Transverse colon (tissue), 4 donors: ENCODE measurements around the gene CORO2B. TPM values are rescaled to one million over a fixed set of nuclear protein-coding genes. Genes with fewer than 3 reads are reported as not detected.

Experiments used
- DNase-seq: peaks from one replicate; pipeline ENCODE4 v3.0.0-alpha.2; 2019
- H3K27ac ChIP-seq, 4 donors: fragments of 200-600 bp; sonication (generic); 2 replicates each; pipeline ENCODE4 v1.5.1; 2016 to 2018; ENCODE audit warnings: inconsistent platforms in 4 of 4
- H3K27me3 ChIP-seq: fragments of 200-600 bp; sonication (generic); 2 replicates; pipeline ENCODE4 v1.5.1; 2017; ENCODE audit warnings: inconsistent platforms
- H3K36me3 ChIP-seq, 4 donors: fragments of 200-600 bp; sonication (generic); 2 replicates each; pipeline ENCODE4 v1.5.1; 2017 to 2019; ENCODE audit warnings: inconsistent platforms in 4 of 4
- H3K4me1 ChIP-seq, 4 donors: fragments of 200-600 bp; sonication (generic); 2 replicates each; pipeline ENCODE4 v1.5.1; 2017 to 2020; ENCODE audit warnings: inconsistent platforms in 4 of 4
- H3K4me3 ChIP-seq, 4 donors: fragments of 200-600 bp; sonication (generic); 1 replicate in 1 of 4; 2 replicates in 3 of 4; pipeline versions ENCODE4 v1.5.1 to v1.6.1; 2017 to 2019; ENCODE audit warnings: inconsistent platforms in 4 of 4
- H3K9me3 ChIP-seq, 2 donors: fragments of 200-600 bp; sonication (generic); 2 replicates each; pipeline ENCODE4 v1.5.1; 2017 to 2019; ENCODE audit warnings: inconsistent platforms in 2 of 2
- EP300 ChIP-seq: sonication (generic); formaldehyde crosslinking; IDR thresholded peaks from one replicate; pipeline ENCODE4 v1.6.1; 2017; ENCODE audit warnings: antibody characterized with exemption, low read depth
- POLR2A ChIP-seq: fragments of 450-650 bp; IDR thresholded peaks from one replicate; pipeline ENCODE4 v1.6.1; 2016; ENCODE audit warnings: antibody characterized with exemption, mild to moderate bottlenecking, moderate library complexity
- POLR2AphosphoS5 ChIP-seq, 3 donors: sonication (generic); formaldehyde crosslinking; IDR thresholded peaks; one replicate each; pipeline ENCODE4 v1.6.1; 2016; ENCODE audit warnings: antibody characterized with exemption in 3 of 3
- WGBS, 2 donors: methylation state at CpG; one replicate each; pipeline ENCODE4 v1.1.5; 2018; ENCODE audit warnings: low coverage in 1 of 2; 5-methylcytosine and 5-hydroxymethylcytosine counted together
- in situ Hi-C, 4 donors: fragments of 200-750 bp; cut with MboI; loops; one replicate each; pipeline versions ENCODE4 v1.15.0 to v1.15.1; 2017; ENCODE audit warnings: low sequenced_read_pairs in 3 of 4, low pct_ligation_motif_present in 1 of 4, low pct_unique_long_range_greater_than_20kb in 1 of 4
- intact Hi-C: fragments of 100-400 bp; cut with DNase I; formaldehyde crosslinking; loops from one replicate; pipeline ENCODE4 v1.15.1; 2023; ENCODE audit warnings: low total_unique reads
- total RNA-seq, 4 donors: library from RNA; depleted of rRNA; stranded (reverse); fragments of >200 nt; gene quantifications; one replicate each; pipeline ENCODE4 v1.1.0, GENCODE V29; 2016
- TF ChIP-seq, protein P1 (sequence below), 5 experiments: fragments of 200-600 bp in 3 of 5; fragments of 450-650 bp in 2 of 5; sonication (generic) in 3 of 5; IDR thresholded peaks; 1 replicate in 2 of 5; 2 replicates in 3 of 5; pipeline ENCODE4 v1.5.1; 2016 to 2017; ENCODE audit warnings: antibody characterized with exemption in 5 of 5, inconsistent platforms in 3 of 5, mild to moderate bottlenecking in 2 of 5, moderate library complexity in 1 of 5

The CORO2B gene
- total RNA-seq, 4 donors from 2014 or later = 0.40 to 2.2 (median 2.0) TPM

DNA sequence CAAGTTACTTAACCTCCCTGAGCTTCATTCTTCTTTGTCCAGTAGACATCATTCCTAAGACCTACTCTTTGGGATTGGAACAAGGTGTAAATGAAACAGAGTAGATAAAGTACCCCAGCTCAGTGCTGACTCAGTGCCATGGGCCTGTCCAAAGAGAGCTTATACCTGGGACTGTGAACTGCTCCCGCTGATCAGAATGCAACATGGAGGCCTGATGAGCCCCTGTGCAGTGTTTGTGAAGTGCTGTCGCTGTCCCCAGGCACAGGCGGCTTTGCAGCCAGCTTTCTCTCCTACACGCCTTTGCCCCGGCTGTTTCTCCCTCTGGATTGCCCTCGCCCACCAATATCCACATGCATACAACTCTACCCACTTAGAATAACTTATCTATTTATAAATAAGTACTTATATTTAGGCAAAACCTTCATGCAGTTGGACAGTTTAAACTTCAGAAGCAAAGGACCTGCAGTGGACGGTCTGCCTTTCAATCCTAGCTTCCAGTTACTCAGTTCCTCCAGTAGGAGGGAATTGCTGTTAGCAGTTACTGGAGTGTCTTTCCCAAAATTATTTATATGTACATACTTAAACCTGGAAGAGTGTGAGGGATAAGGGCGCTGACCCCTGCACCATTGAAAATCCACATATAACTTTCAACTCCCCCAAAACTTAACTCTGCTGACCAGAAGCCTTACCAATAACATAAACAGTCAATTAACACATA is 80.0 kb downstream of the CORO2B start:
- 85 to 88% methylated on average over 2 to 8 of the region's 8 CpGs for WGBS, 2 donors
- in situ Hi-C loops = loop anchor here in 1 of 4 donors (25.0 kb wide), 1 partner anchor 346 kb away; no protein-coding TSS in a partner anchor
- no peak for DNase-seq
- Histone ChIP-seq H3K4me1 (no peaks in the 10 kb centered on the region), H3K9me3 (no peaks in the 10 kb centered on the region), H3K36me3 (no peaks in the 10 kb centered on the region), H3K27me3 (peaks cover 3% of the 10 kb centered on the region), H3K4me3 (no peak overlapping the region), H3K27ac (no peak overlapping the region)
- no peak for TF ChIP-seq POLR2AphosphoS5 (IDR thresholded peaks at IDR 0.05)
- no peak for TF ChIP-seq EP300
- TF ChIP-seq POLR2A = no peak
- TF ChIP-seq, protein P1, sequence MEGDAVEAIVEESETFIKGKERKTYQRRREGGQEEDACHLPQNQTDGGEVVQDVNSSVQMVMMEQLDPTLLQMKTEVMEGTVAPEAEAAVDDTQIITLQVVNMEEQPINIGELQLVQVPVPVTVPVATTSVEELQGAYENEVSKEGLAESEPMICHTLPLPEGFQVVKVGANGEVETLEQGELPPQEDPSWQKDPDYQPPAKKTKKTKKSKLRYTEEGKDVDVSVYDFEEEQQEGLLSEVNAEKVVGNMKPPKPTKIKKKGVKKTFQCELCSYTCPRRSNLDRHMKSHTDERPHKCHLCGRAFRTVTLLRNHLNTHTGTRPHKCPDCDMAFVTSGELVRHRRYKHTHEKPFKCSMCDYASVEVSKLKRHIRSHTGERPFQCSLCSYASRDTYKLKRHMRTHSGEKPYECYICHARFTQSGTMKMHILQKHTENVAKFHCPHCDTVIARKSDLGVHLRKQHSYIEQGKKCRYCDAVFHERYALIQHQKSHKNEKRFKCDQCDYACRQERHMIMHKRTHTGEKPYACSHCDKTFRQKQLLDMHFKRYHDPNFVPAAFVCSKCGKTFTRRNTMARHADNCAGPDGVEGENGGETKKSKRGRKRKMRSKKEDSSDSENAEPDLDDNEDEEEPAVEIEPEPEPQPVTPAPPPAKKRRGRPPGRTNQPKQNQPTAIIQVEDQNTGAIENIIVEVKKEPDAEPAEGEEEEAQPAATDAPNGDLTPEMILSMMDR (IDR thresholded peaks at IDR 0.05) = no peak
- intact Hi-C loops = no loop called here

DNA sequence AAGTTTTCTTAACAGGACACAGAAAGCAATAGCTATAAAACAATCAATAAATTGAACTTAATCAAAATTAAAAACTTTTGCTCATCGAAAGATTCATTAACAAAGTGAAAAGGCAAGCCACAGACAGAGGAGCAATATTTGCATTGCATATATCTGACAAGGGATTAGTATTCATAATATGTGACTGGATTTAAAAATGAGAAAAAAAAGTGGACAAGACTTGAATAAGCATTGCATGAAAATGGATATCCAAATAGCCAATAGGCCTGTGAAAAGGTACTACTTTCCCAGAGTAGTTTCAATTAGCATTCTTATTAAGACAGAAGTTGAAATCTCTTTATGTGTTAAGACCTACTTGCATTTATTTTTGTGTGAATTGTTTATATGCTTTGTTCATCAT is 84.7 kb downstream of the CORO2B start:
- DNase-seq = no peak
- intact Hi-C loops = no loop called here
- H3K9me3 ChIP-seq = no peaks in the 10 kb centered on the region
- in situ Hi-C loops = loop anchor here in 1 of 4 donors (25.0 kb wide), 1 partner anchor 351 kb away; no protein-coding TSS in a partner anchor
- no peak overlapping the region for H3K27ac ChIP-seq
- no peak overlapping the region for H3K4me3 ChIP-seq
- TF ChIP-seq POLR2A (no peak), EP300 (no peak), POLR2AphosphoS5 (IDR thresholded peaks at IDR 0.05) (no peak)
- TF ChIP-seq, protein P1 (IDR thresholded peaks at IDR 0.05) = no peak
- WGBS, 2 donors = 76 to 83% methylated on average over 1 of the region's 1 CpG
- H3K36me3 ChIP-seq = no peaks in the 10 kb centered on the region
- H3K4me1 ChIP-seq = no peaks in the 10 kb centered on the region
- H3K27me3 ChIP-seq = peaks cover 5% of the 10 kb centered on the region

DNA sequence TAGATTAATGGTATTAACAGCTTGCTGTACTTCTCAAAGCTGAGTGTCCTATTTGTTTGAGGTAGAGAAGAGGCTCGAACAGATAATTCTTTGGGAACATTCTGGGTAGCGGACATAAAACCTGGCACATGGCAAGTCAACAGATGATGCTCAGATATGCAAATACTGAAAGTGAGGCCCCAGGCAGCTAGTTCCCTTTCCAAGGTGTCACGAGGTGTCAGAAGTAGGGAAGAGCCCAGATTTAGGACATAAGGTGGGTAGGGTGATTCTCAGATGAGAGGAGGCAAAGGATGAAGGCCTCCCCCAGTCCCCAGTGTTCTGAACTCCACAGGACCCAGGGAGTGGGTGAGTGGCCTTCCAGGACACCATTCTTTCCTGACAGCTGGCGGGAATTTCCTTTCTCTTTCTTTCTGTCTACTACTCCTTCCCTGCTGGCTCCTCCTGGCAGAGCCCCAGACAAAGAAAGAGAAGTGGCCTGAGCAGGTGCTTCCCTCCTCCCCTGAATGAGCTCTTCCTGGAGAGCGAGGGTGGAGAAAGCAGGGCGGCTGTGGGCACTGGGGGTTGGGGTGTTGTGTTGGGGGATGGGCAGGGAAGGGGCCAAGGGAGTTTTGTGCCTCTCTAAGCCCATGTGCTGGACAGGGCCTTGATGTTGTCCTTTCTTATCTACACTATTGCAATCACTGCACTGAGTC is 87.5 kb downstream of the CORO2B start:
- Histone ChIP-seq H3K27me3 (peaks cover 5% of the 10 kb centered on the region), H3K9me3 (no peaks in the 10 kb centered on the region), H3K27ac (no peak overlapping the region), H3K4me1 (no peaks in the 10 kb centered on the region), H3K36me3 (no peaks in the 10 kb centered on the region), H3K4me3 (no peak overlapping the region)
- intact Hi-C loops = no loop called here
- TF ChIP-seq, protein P1 (IDR thresholded peaks at IDR 0.05) = no peak
- TF ChIP-seq POLR2AphosphoS5 (IDR thresholded peaks at IDR 0.05) (no peak), POLR2A (no peak), EP300 (no peak)
- DNase-seq = no peak
- 45 to 67% methylated on average over 3 to 6 of the region's 6 CpGs for WGBS, 2 donors
- in situ Hi-C loops = loop anchor here in 1 of 4 donors (25.0 kb wide), 1 partner anchor 354 kb away; no protein-coding TSS in a partner anchor

DNA sequence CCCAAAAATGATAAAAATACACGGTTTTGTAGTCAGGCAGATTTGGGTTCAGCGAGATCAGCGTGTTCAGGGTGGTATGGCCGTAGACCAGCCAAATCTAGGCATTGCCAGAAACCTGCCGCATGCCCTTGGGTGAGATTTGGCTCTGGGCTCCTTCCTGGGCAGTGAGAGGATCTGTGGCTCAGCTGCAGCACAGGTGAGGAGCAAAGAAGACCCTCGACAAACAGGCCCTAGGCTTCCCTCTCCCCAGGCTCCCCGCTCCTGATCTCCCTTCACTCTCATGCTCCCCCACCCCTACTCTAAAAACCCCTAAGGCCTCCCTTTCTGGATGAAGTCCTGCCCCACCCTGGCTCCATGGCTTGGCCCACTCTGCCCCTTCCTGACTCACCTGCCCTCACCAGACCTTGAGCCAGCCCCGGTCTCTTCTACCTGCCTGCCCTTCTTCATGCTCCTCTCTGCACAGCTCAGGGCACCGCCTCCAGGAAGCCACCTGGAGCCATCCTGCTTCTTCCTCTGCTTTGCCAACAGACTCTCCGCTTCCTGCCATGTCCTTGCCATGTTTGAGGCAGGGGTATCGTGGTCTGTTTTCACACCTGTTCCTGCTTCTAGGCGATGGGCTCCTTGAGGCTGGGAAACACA is 88.1 kb downstream of the CORO2B start:
- intact Hi-C loops = no loop called here
- Histone ChIP-seq H3K4me3 (no peak overlapping the region), H3K9me3 (no peaks in the 10 kb centered on the region), H3K27ac (no peak overlapping the region), H3K4me1 (no peaks in the 10 kb centered on the region), H3K36me3 (no peaks in the 10 kb centered on the region), H3K27me3 (peaks cover 5% of the 10 kb centered on the region)
- no peak for TF ChIP-seq POLR2A
- TF ChIP-seq, protein P1 (IDR thresholded peaks at IDR 0.05) = no peak
- no peak for TF ChIP-seq POLR2AphosphoS5 (IDR thresholded peaks at IDR 0.05)
- no peak for DNase-seq
- in situ Hi-C loops = loop anchor here in 1 of 4 donors (25.0 kb wide), 1 partner anchor 355 kb away; no protein-coding TSS in a partner anchor
- 81% methylated on average over 12 of the region's 12 CpGs; no CpG with 5 or more reads in 1 of the 2 donors for WGBS, 2 donors
